Keratinocyte (primary cell): ENCODE measurements around the gene HOXD11. TPM values are rescaled to one million over a fixed set of nuclear protein-coding genes. Genes with fewer than 3 reads are reported as not detected.
A peak's percentile ranks its signal among the peaks of the same experiment; 100 is the strongest.

Source experiments
- DNase-seq: peaks from one replicate; pipeline ENCODE4 v3.0.0-alpha.2; 2011; ENCODE audit warnings: low read depth, missing footprints, low spot score
- FAIRE-seq: peaks from 2 replicates; lab custom pipeline; 2011; peaks lifted over from hg19 to GRCh38; lab: Jason Lieb, UNC
- H2AFZ ChIP-seq: 2 replicates; pipeline ENCODE4 v1.6.0; 2012; ENCODE audit warnings: low read length, control low read depth, inconsistent platforms; ENCODE audit not compliant: control insufficient read depth
- H3K27ac ChIP-seq: 2 replicates; pipeline ENCODE4 v1.5.1; 2011; ENCODE audit warnings: low read length; ENCODE audit not compliant: control insufficient read depth, insufficient read depth
- H3K27me3 ChIP-seq: 3 replicates; pipeline ENCODE4 v1.6.0; 2011; ENCODE audit warnings: low read length; ENCODE audit not compliant: control insufficient read depth, insufficient read depth; ENCODE audit errors: extremely low read depth
- H3K36me3 ChIP-seq, 2 experiments: 2 replicates in 1 of 2; 3 replicates in 1 of 2; pipeline ENCODE4 v1.5.1; 2011; ENCODE audit warnings: low read length in 2 of 2, mild to moderate bottlenecking in 1 of 2; ENCODE audit not compliant: control insufficient read depth in 2 of 2, insufficient read depth in 2 of 2; ENCODE audit errors: extremely low read depth in 1 of 2
- H3K4me1 ChIP-seq: 3 replicates; pipeline ENCODE4 v1.5.1; 2011; ENCODE audit warnings: low read length; ENCODE audit not compliant: control insufficient read depth, insufficient read depth; ENCODE audit errors: extremely low read depth
- H3K4me2 ChIP-seq: 3 replicates; pipeline ENCODE4 v1.6.0; 2011; ENCODE audit warnings: low read depth, low read length; ENCODE audit not compliant: control insufficient read depth, insufficient read depth; ENCODE audit errors: extremely low read depth
- H3K4me3 ChIP-seq, 3 experiments: fragments of 200-600 bp in 1 of 3; sonication (generic) in 1 of 3; 2 replicates in 2 of 3; 3 replicates in 1 of 3; pipeline ENCODE4 v1.5.1; 2011 to 2016; ENCODE audit warnings: low read length in 3 of 3, mild to moderate bottlenecking in 3 of 3, control low read depth in 2 of 3, inconsistent platforms in 1 of 3, low read depth in 1 of 3, mixed read lengths in 1 of 3, mixed run types in 1 of 3, moderate library complexity in 1 of 3; ENCODE audit not compliant: control insufficient read depth in 2 of 3, insufficient read depth in 2 of 3; ENCODE audit errors: extremely low read depth in 1 of 3
- H3K79me2 ChIP-seq: 2 replicates; pipeline ENCODE4 v1.6.0; 2012; ENCODE audit warnings: low read length; ENCODE audit not compliant: control insufficient read depth, insufficient read depth
- H3K9ac ChIP-seq: 3 replicates; pipeline ENCODE4 v1.6.0; 2011; ENCODE audit warnings: low read length; ENCODE audit not compliant: control insufficient read depth, insufficient read depth; ENCODE audit errors: extremely low read depth
- H3K9me1 ChIP-seq: 3 replicates; pipeline ENCODE4 v1.6.0; 2011; ENCODE audit warnings: low read length; ENCODE audit not compliant: control insufficient read depth, insufficient read depth; ENCODE audit errors: extremely low read depth
- H3K9me3 ChIP-seq: 2 replicates; pipeline ENCODE4 v1.5.1; 2012; ENCODE audit warnings: low read depth, low read length; ENCODE audit not compliant: control insufficient read depth
- H4K20me1 ChIP-seq: 3 replicates; pipeline ENCODE4 v1.6.0; 2011; ENCODE audit warnings: low read length; ENCODE audit not compliant: control insufficient read depth, insufficient read depth; ENCODE audit errors: extremely low read depth
- EZH2 ChIP-seq: IDR thresholded peaks from one replicate; pipeline ENCODE4 v1.6.1; 2012; ENCODE audit warnings: inconsistent platforms, mild to moderate bottlenecking, low read length, moderate library complexity
- dilution Hi-C: fragments of 300-500 bp; cut with MboI; formaldehyde crosslinking; loops from one replicate; pipeline ENCODE4 v1.7.0; 2020; ENCODE audit warnings: low sequenced_read_pairs; ENCODE audit not compliant: extremely low pct_ligation_motif_present
- polyA plus RNA-seq, 5 experiments: library from polyadenylated mRNA; depleted of rRNA in 3 of 5; stranded (reverse) in 3 of 5; stranded (forward) in 1 of 5; unstranded in 1 of 5; fragments of >200 nt; gene quantifications; 1 replicate in 1 of 5; 2 replicates in 3 of 5; 3 replicates in 1 of 5; pipeline versions ENCODE4 v1.2.1 to v1.2.3, GENCODE V29; 2011 to 2012; ENCODE audit warnings: missing spikeins in 2 of 5, low read depth in 1 of 5, low replicate concordance in 1 of 5
- TF ChIP-seq, protein P1 (sequence below), 3 experiments: IDR thresholded peaks in 1 of 3; conservative IDR thresholded peaks in 1 of 3; optimal IDR thresholded peaks in 1 of 3; 2 replicates in 2 of 3; 3 replicates in 1 of 3; pipeline versions ENCODE3 to v1.5.1; 2011; ENCODE audit warnings: low read length in 3 of 3, mild to moderate bottlenecking in 3 of 3, moderate library complexity in 2 of 3, control low read depth in 1 of 3, inconsistent platforms in 1 of 3; ENCODE audit not compliant: insufficient read depth in 2 of 3; ENCODE audit errors: extremely low read depth in 1 of 3

Gene HOXD11
- polyA plus RNA-seq, 1 donor (not counting 4 experiments of a cell fraction or from before 2014, with no cell fraction given): not detected

- Histone ChIP-seq H3K9me3 (peaks cover 8% of the 10 kb centered on the region), H3K4me2 (no peak overlapping the region), H3K79me2 (no peaks in the 10 kb centered on the region), H3K9me1 (no peaks in the 10 kb centered on the region), H3K9ac (no peak overlapping the region), H3K27ac (no peak overlapping the region), H3K36me3 (no peaks in the 10 kb centered on the region), H2AFZ (no peak overlapping the region), H3K4me3 (no peak overlapping the region), H3K4me1 (no peaks in the 10 kb centered on the region), H4K20me1 (no peaks in the 10 kb centered on the region), H3K27me3 (peaks cover 92% of the 10 kb centered on the region)
- no peak for FAIRE-seq
- no peak for DNase-seq
- dilution Hi-C loops: no loop called here
- TF ChIP-seq, protein P1, sequence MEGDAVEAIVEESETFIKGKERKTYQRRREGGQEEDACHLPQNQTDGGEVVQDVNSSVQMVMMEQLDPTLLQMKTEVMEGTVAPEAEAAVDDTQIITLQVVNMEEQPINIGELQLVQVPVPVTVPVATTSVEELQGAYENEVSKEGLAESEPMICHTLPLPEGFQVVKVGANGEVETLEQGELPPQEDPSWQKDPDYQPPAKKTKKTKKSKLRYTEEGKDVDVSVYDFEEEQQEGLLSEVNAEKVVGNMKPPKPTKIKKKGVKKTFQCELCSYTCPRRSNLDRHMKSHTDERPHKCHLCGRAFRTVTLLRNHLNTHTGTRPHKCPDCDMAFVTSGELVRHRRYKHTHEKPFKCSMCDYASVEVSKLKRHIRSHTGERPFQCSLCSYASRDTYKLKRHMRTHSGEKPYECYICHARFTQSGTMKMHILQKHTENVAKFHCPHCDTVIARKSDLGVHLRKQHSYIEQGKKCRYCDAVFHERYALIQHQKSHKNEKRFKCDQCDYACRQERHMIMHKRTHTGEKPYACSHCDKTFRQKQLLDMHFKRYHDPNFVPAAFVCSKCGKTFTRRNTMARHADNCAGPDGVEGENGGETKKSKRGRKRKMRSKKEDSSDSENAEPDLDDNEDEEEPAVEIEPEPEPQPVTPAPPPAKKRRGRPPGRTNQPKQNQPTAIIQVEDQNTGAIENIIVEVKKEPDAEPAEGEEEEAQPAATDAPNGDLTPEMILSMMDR (optimal IDR thresholded peaks at IDR 0.05 in 1 of 3, IDR thresholded peaks at IDR 0.05 in 1 of 3, conservative IDR thresholded peaks at IDR 0.05 in 1 of 3; ENCODE audit: extremely low read depth in 1 of 3, insufficient read depth in 2 of 3, low read length in 3 of 3): no peak
- no peak for TF ChIP-seq EZH2
Observed at GRCh38 chr2:176135035-176135440, 28.0 kb downstream of the HOXD11 start.

DNA sequence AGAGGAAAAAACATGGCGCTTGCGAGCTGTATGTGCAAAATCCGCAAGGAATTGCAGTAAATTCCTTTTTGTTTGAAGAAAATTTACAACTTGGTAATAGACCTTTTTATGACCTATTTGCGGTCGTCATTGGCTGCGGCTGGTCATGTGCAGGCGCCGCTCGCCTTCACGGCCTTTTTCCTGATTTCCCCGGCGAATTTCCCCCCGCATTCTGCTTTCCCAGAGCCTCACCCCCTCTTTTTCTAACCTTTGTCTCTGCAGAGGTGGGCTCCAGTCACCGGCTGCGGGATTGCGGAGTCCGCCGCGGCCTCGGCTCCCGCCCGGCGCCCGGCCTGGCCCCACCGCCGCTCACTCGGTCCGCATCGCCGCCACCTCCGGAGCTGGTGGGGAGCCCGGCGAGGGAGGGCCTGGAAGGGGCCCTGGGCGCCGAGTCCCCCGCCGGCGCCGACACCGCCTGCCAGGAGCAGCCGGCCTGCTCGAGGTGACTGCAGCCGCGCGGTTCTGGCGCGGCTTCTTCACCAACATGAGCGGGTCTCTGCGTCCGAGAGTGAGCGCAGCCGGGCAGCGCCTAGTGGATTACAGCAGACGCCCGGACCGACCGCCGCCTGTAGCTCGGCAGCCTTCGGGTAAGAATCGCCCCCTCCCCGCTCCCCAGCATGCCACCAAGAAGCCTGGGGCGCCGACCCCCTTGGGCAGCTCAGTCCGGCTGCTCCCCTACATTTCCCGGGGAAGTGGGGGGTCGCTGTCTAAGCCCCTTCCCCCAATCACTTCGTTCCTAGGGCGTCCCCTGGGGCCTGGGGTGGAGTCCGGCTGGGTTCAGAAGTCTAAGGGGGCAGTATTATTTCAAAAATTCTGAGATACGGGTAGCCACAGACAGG is 29.5 kb downstream of the HOXD11 start:
- Histone ChIP-seq H3K4me3 (peak overlapping the region in 1 of 3 experiments; percentile 26), H3K4me1 (no peaks in the 10 kb centered on the region)

More for the DNA sequence above, 29.5 kb downstream of the HOXD11 start:
- Histone ChIP-seq H3K79me2 (no peaks in the 10 kb centered on the region), H3K9ac (no peak overlapping the region), H3K36me3 (no peaks in the 10 kb centered on the region), H3K9me1 (no peaks in the 10 kb centered on the region), H2AFZ (no peak overlapping the region), H3K27ac (no peak overlapping the region), H3K27me3 (peaks cover 92% of the 10 kb centered on the region), H4K20me1 (no peaks in the 10 kb centered on the region), H3K4me2 (peak overlapping the region; percentile 34), H3K9me3 (peaks cover 8% of the 10 kb centered on the region)
- dilution Hi-C loops: no loop called here
- TF ChIP-seq EZH2: no peak
- TF ChIP-seq, protein P1 (optimal IDR thresholded peaks at IDR 0.05 in 1 of 3, IDR thresholded peaks at IDR 0.05 in 1 of 3, conservative IDR thresholded peaks at IDR 0.05 in 1 of 3; ENCODE audit: extremely low read depth in 1 of 3, insufficient read depth in 2 of 3, low read length in 3 of 3): no peak
- DNase-seq (no peak), FAIRE-seq (no peak)
